Mesenchymal stem cell (in vitro differentiated cells and primary cell): ENCODE results near the gene LRP1B.
A peak's percentile ranks its signal among the peaks of the same experiment; 100 is the strongest.

Source experiments
- DNase-seq: peaks from one replicate; pipeline ENCODE4 v3.0.0-alpha.2; 2013
- H2AFZ ChIP-seq: one replicate; pipeline ENCODE4 v1.6.1; 2013; ENCODE audit warnings: low read depth, mild to moderate bottlenecking, control low read depth, inconsistent platforms, low read length, moderate library complexity
- H2AK5ac ChIP-seq: 2 replicates; pipeline ENCODE4 v1.6.1; 2013; ENCODE audit warnings: low read length, moderate library complexity, mild to moderate bottlenecking, inconsistent platforms; ENCODE audit not compliant: severe bottlenecking
- H2BK120ac ChIP-seq: one replicate; pipeline ENCODE4 v1.6.1; 2013; ENCODE audit warnings: low read depth, mild to moderate bottlenecking, inconsistent platforms, low read length, moderate library complexity
- H2BK12ac ChIP-seq, 2 experiments: one replicate each; pipeline ENCODE4 v1.6.1; 2013; ENCODE audit warnings: inconsistent platforms in 2 of 2, low read length in 2 of 2, mild to moderate bottlenecking in 2 of 2, moderate library complexity in 2 of 2, control low read depth in 1 of 2
- H2BK15ac ChIP-seq: one replicate; pipeline ENCODE4 v1.6.1; 2013; ENCODE audit warnings: mild to moderate bottlenecking, low read depth, inconsistent platforms; ENCODE audit not compliant: poor library complexity, severe bottlenecking
- H2BK5ac ChIP-seq: 2 replicates; pipeline ENCODE4 v1.6.1; 2013; ENCODE audit warnings: low read depth, mild to moderate bottlenecking, low read length, control low read depth, inconsistent platforms; ENCODE audit not compliant: poor library complexity, severe bottlenecking
- H3K14ac ChIP-seq, 2 experiments: one replicate each; pipeline ENCODE4 v1.6.1; 2013; ENCODE audit warnings: inconsistent platforms in 2 of 2, low read length in 2 of 2, control low read depth in 1 of 2, mild to moderate bottlenecking in 1 of 2, moderate library complexity in 1 of 2
- H3K18ac ChIP-seq, 2 experiments: one replicate each; pipeline ENCODE4 v1.6.1; 2013; ENCODE audit warnings: inconsistent platforms in 2 of 2, low read length in 2 of 2, control low read depth in 1 of 2, low read depth in 1 of 2, mild to moderate bottlenecking in 1 of 2
- H3K23ac ChIP-seq, 2 experiments: one replicate each; pipeline ENCODE4 v1.6.1; 2013; ENCODE audit warnings: inconsistent platforms in 2 of 2, low read length in 2 of 2, mild to moderate bottlenecking in 2 of 2, moderate library complexity in 2 of 2, control low read depth in 1 of 2
- H3K27ac ChIP-seq: 2 replicates; pipeline ENCODE4 v1.5.1; 2013; ENCODE audit warnings: mild to moderate bottlenecking, moderate library complexity, low read length, control low read depth, inconsistent platforms; ENCODE audit not compliant: poor library complexity, severe bottlenecking
- H3K27me3 ChIP-seq, 2 experiments: 2 replicates each; pipeline versions ENCODE4 v1.6.1 to v1.7.0; 2013; ENCODE audit warnings: low read length in 2 of 2, mild to moderate bottlenecking in 2 of 2, moderate library complexity in 2 of 2, control low read depth in 1 of 2, inconsistent platforms in 1 of 2; ENCODE audit not compliant: control insufficient read depth in 1 of 2, insufficient read depth in 1 of 2
- H3K36me3 ChIP-seq, 2 experiments: 2 replicates each; pipeline versions ENCODE4 v1.6.1 to v1.7.0; 2013; ENCODE audit warnings: low read length in 2 of 2, control low read depth in 1 of 2, inconsistent platforms in 1 of 2, low read depth in 1 of 2, mild to moderate bottlenecking in 1 of 2; ENCODE audit not compliant: insufficient read depth in 2 of 2, control insufficient read depth in 1 of 2
- H3K4ac ChIP-seq, 2 experiments: one replicate each; pipeline ENCODE4 v1.6.1; 2013; ENCODE audit warnings: inconsistent platforms in 2 of 2, low read length in 2 of 2, mild to moderate bottlenecking in 2 of 2, moderate library complexity in 2 of 2, control low read depth in 1 of 2, low read depth in 1 of 2
- H3K4me1 ChIP-seq: 2 replicates; pipeline ENCODE4 v1.6.1; 2013; ENCODE audit warnings: low read depth, low read length, control low read depth; ENCODE audit not compliant: control insufficient read depth, insufficient read depth
- H3K4me2 ChIP-seq: 2 replicates; pipeline ENCODE4 v1.6.1; 2013; ENCODE audit warnings: low read length, mild to moderate bottlenecking, inconsistent platforms; ENCODE audit not compliant: poor library complexity, severe bottlenecking
- H3K4me3 ChIP-seq, 2 experiments: 2 replicates each; pipeline versions ENCODE4 v1.5.1 to v1.7.0; 2013; ENCODE audit warnings: low read length in 2 of 2, mild to moderate bottlenecking in 2 of 2, control low read depth in 1 of 2, low read depth in 1 of 2; ENCODE audit not compliant: insufficient read depth in 1 of 2
- H3K79me1 ChIP-seq: replicated peaks from 2 replicates; pipeline ENCODE4 v1.6.1; 2013; ENCODE audit warnings: mild to moderate bottlenecking, control low read depth, low read length, inconsistent platforms; ENCODE audit not compliant: poor library complexity, severe bottlenecking
- H3K9ac ChIP-seq: 2 replicates; pipeline ENCODE4 v1.7.0; 2013; ENCODE audit warnings: mild to moderate bottlenecking, low read length, moderate library complexity
- H3K9me3 ChIP-seq: 2 replicates; pipeline ENCODE4 v1.7.0; 2013; ENCODE audit warnings: mild to moderate bottlenecking, low read length; ENCODE audit not compliant: control insufficient read depth
- H4K8ac ChIP-seq: one replicate; pipeline ENCODE4 v1.6.1; 2013; ENCODE audit warnings: inconsistent platforms, mild to moderate bottlenecking, low read length, moderate library complexity
- H4K91ac ChIP-seq: one replicate; pipeline ENCODE4 v1.6.1; 2013; ENCODE audit warnings: mild to moderate bottlenecking, low read length, inconsistent platforms
- WGBS: methylation state at CpG from one replicate; pipeline ENCODE4 v1.1.7; 2013; ENCODE audit warnings: mixed read lengths; 5-methylcytosine and 5-hydroxymethylcytosine counted together

Gene LRP1B

GRCh38 chr2:141417246-141417797, 713.5 kb downstream of the LRP1B start:
- H3K27ac ChIP-seq, result no peak overlapping the region
- H4K8ac ChIP-seq, result no peak overlapping the region
- no peak overlapping the region for H3K14ac ChIP-seq
- no peaks in the 10 kb centered on the region for H3K4me1 ChIP-seq
- no CpG with 5 or more reads among the region's 1 CpG for WGBS
- no peak overlapping the region for H2AFZ ChIP-seq
- no peak overlapping the region for H3K18ac ChIP-seq
- no peak overlapping the region for H2BK5ac ChIP-seq
- no peaks in the 10 kb centered on the region for H3K79me1 ChIP-seq
- no peak overlapping the region for H2BK12ac ChIP-seq
- no peak overlapping the region for H3K9ac ChIP-seq
- H2BK15ac ChIP-seq, result no peak overlapping the region
- no peaks in the 10 kb centered on the region for H3K27me3 ChIP-seq
- no peaks in the 10 kb centered on the region for H3K36me3 ChIP-seq
- no peak overlapping the region for H2BK120ac ChIP-seq
- H3K4ac ChIP-seq, result no peak overlapping the region
- DNase-seq, result peak; percentile 3
- no peak overlapping the region for H3K23ac ChIP-seq
- no peak overlapping the region for H4K91ac ChIP-seq
- H3K4me3 ChIP-seq, result no peak overlapping the region
- H3K9me3 ChIP-seq, result no peaks in the 10 kb centered on the region
- no peak overlapping the region for H3K4me2 ChIP-seq
- no peak overlapping the region for H2AK5ac ChIP-seq

- no peak overlapping the region for H3K27ac ChIP-seq
- no peak overlapping the region for H3K18ac ChIP-seq
- no peak overlapping the region for H2BK12ac ChIP-seq
- no peak overlapping the region for H3K23ac ChIP-seq
- no peaks in the 10 kb centered on the region for H3K36me3 ChIP-seq
- H2AK5ac ChIP-seq, result no peak overlapping the region
- H3K9ac ChIP-seq, result no peak overlapping the region
- no peak overlapping the region for H3K14ac ChIP-seq
- no peak overlapping the region for H3K4me3 ChIP-seq
- H3K4me1 ChIP-seq, result no peaks in the 10 kb centered on the region
- 100% methylated on average over 2 of the region's 2 CpGs for WGBS
- no peak overlapping the region for H3K4me2 ChIP-seq
- H3K9me3 ChIP-seq, result no peaks in the 10 kb centered on the region
- H2BK5ac ChIP-seq, result no peak overlapping the region
- no peak overlapping the region for H2BK15ac ChIP-seq
- H3K27me3 ChIP-seq, result no peaks in the 10 kb centered on the region
- no peak overlapping the region for H2AFZ ChIP-seq
- DNase-seq, result no peak
- H3K79me1 ChIP-seq, result no peaks in the 10 kb centered on the region
- H4K91ac ChIP-seq, result no peak overlapping the region
- H4K8ac ChIP-seq, result no peak overlapping the region
- H3K4ac ChIP-seq, result no peak overlapping the region
- no peak overlapping the region for H2BK120ac ChIP-seq
These were observed 719.4 kb downstream of the LRP1B start for GRCh38 chr2:141411419-141411818.

GRCh38 chr2:141399270-141399669, 731.5 kb downstream of the LRP1B start:
- Histone ChIP-seq H3K18ac (no peak overlapping the region), H3K27ac (no peak overlapping the region), H3K4me2 (no peak overlapping the region), H2BK5ac (no peak overlapping the region), H3K4me3 (no peak overlapping the region), H3K14ac (no peak overlapping the region), H3K36me3 (no peaks in the 10 kb centered on the region), H3K27me3 (no peaks in the 10 kb centered on the region), H3K4me1 (no peaks in the 10 kb centered on the region), H4K91ac (no peak overlapping the region), H3K23ac (no peak overlapping the region), H4K8ac (no peak overlapping the region), H2BK120ac (no peak overlapping the region), H2AFZ (no peak overlapping the region), H3K9ac (no peak overlapping the region), H2BK12ac (no peak overlapping the region), H3K79me1 (no peaks in the 10 kb centered on the region), H2AK5ac (no peak overlapping the region), H2BK15ac (no peak overlapping the region), H3K9me3 (no peaks in the 10 kb centered on the region), H3K4ac (no peak overlapping the region)
- WGBS, result 44% methylated on average over 1 of the region's 1 CpG
- no peak for DNase-seq

- Histone ChIP-seq H2BK15ac (no peak overlapping the region), H3K9me3 (no peaks in the 10 kb centered on the region), H3K27ac (no peak overlapping the region), H3K27me3 (no peaks in the 10 kb centered on the region), H2BK5ac (no peak overlapping the region), H3K4me3 (no peak overlapping the region), H3K18ac (no peak overlapping the region), H3K9ac (no peak overlapping the region), H3K79me1 (no peaks in the 10 kb centered on the region), H3K36me3 (no peaks in the 10 kb centered on the region), H3K14ac (no peak overlapping the region), H3K4me2 (no peak overlapping the region), H2BK120ac (no peak overlapping the region), H2BK12ac (no peak overlapping the region), H3K23ac (no peak overlapping the region), H3K4ac (no peak overlapping the region), H2AFZ (no peak overlapping the region), H2AK5ac (no peak overlapping the region), H4K8ac (no peak overlapping the region), H4K91ac (no peak overlapping the region), H3K4me1 (no peaks in the 10 kb centered on the region)
- peak; percentile 80 for DNase-seq
- 35% methylated on average over 2 of the region's 2 CpGs for WGBS
These were observed 737.6 kb downstream of the LRP1B start for GRCh38 chr2:141393214-141393545.
